HEK293 (cell line): ENCODE measurements around the gene CACNA1G.

ENCODE experiments used
- FEZF1 ChIP-seq: fragments of 450-650 bp; formaldehyde crosslinking; IDR thresholded peaks from 2 replicates; pipeline ENCODE4 v1.5.1; 2016; ENCODE audit warnings: missing biosample characterization, missing genetic modification characterization
- KLF1 ChIP-seq: fragments of 450-650 bp; formaldehyde crosslinking; IDR thresholded peaks from 2 replicates; pipeline ENCODE4 v1.5.1; 2016; ENCODE audit warnings: missing biosample characterization, missing genetic modification characterization
- KLF10 ChIP-seq: fragments of 450-650 bp; IDR thresholded peaks from 2 replicates; pipeline ENCODE4 v1.5.1; 2018; ENCODE audit warnings: missing biosample characterization, mild to moderate bottlenecking, missing genetic modification characterization
- MZF1 ChIP-seq: fragments of 450-650 bp; formaldehyde crosslinking; IDR thresholded peaks from 2 replicates; pipeline ENCODE4 v1.5.1; 2017; ENCODE audit warnings: missing biosample characterization, missing genetic modification characterization, borderline replicate concordance
- PRDM1 ChIP-seq: fragments of 450-650 bp; formaldehyde crosslinking; IDR thresholded peaks from 2 replicates; pipeline ENCODE4; 2016; ENCODE audit warnings: missing biosample characterization, missing genetic modification characterization
- RBAK ChIP-seq: fragments of 450-650 bp; formaldehyde crosslinking; IDR thresholded peaks from 2 replicates; pipeline ENCODE4 v1.5.1; 2016; ENCODE audit warnings: missing biosample characterization, missing genetic modification characterization
- SP2 ChIP-seq: fragments of 450-650 bp; formaldehyde crosslinking; IDR thresholded peaks from 2 replicates; pipeline ENCODE4 v1.5.1; 2016; ENCODE audit warnings: missing biosample characterization, missing genetic modification characterization
- SP3 ChIP-seq: fragments of 450-650 bp; formaldehyde crosslinking; IDR thresholded peaks from 2 replicates; pipeline ENCODE4 v1.5.1; 2016; ENCODE audit warnings: missing biosample characterization, missing genetic modification characterization
- SP7 ChIP-seq: fragments of 450-650 bp; formaldehyde crosslinking; IDR thresholded peaks from 2 replicates; pipeline ENCODE4 v1.5.1; 2016; ENCODE audit warnings: missing biosample characterization, missing genetic modification characterization
- ZBTB17 ChIP-seq: fragments of 450-650 bp; formaldehyde crosslinking; IDR thresholded peaks from 2 replicates; pipeline ENCODE4 v1.5.1; 2016; ENCODE audit warnings: missing biosample characterization, missing genetic modification characterization
- ZNF114 ChIP-seq: fragments of 450-650 bp; formaldehyde crosslinking; IDR thresholded peaks from 2 replicates; pipeline ENCODE4 v1.5.0; 2017; ENCODE audit warnings: missing biosample characterization, missing genetic modification characterization
- ZNF132 ChIP-seq: fragments of 450-650 bp; formaldehyde crosslinking; IDR thresholded peaks from 2 replicates; pipeline ENCODE4 v1.5.1; 2017; ENCODE audit warnings: missing biosample characterization, missing genetic modification characterization, borderline replicate concordance
- ZNF140 ChIP-seq: fragments of 450-650 bp; formaldehyde crosslinking; IDR thresholded peaks from 2 replicates; pipeline ENCODE4 v1.5.1; 2016; ENCODE audit warnings: missing biosample characterization, missing genetic modification characterization
- ZNF211 ChIP-seq: fragments of 450-650 bp; formaldehyde crosslinking; IDR thresholded peaks from 2 replicates; pipeline ENCODE4 v1.5.1; 2016; ENCODE audit warnings: low read depth, missing biosample characterization, missing genetic modification characterization
- ZNF394 ChIP-seq: fragments of 450-650 bp; formaldehyde crosslinking; IDR thresholded peaks from 2 replicates; pipeline ENCODE4 v1.5.1; 2016; ENCODE audit warnings: missing biosample characterization, missing genetic modification characterization, mild to moderate bottlenecking, moderate library complexity, borderline replicate concordance
- ZNF664 ChIP-seq: fragments of 450-650 bp; formaldehyde crosslinking; IDR thresholded peaks from 2 replicates; pipeline ENCODE4 v1.5.1; 2016; ENCODE audit warnings: missing biosample characterization, missing genetic modification characterization
- ZSCAN23 ChIP-seq: fragments of 450-650 bp; formaldehyde crosslinking; IDR thresholded peaks from 2 replicates; pipeline ENCODE4 v1.5.1; 2016; ENCODE audit warnings: missing biosample characterization, missing genetic modification characterization
- ZXDB ChIP-seq: fragments of 450-650 bp; formaldehyde crosslinking; IDR thresholded peaks from 2 replicates; pipeline ENCODE4 v1.5.1; 2016; ENCODE audit warnings: missing biosample characterization, missing genetic modification characterization
- TF ChIP-seq, protein P1 (sequence below): fragments of 450-650 bp; formaldehyde crosslinking; IDR thresholded peaks from 2 replicates; pipeline ENCODE4 v1.5.1; 2016; ENCODE audit warnings: missing biosample characterization, missing genetic modification characterization
- TF ChIP-seq, protein P2 (sequence below): fragments of 450-650 bp; formaldehyde crosslinking; IDR thresholded peaks from 2 replicates; pipeline ENCODE4 v1.5.1; 2016; ENCODE audit warnings: missing biosample characterization, missing genetic modification characterization
- TF ChIP-seq, protein P3 (sequence below): fragments of 450-650 bp; formaldehyde crosslinking; IDR thresholded peaks from 2 replicates; pipeline ENCODE4 v1.5.1; 2016; ENCODE audit warnings: missing biosample characterization, missing genetic modification characterization
- TF ChIP-seq, protein P4 (sequence below): fragments of 450-650 bp; formaldehyde crosslinking; IDR thresholded peaks from 2 replicates; pipeline ENCODE4 v1.5.1; 2016; ENCODE audit warnings: missing biosample characterization, missing genetic modification characterization
- TF ChIP-seq, protein P5 (sequence below): fragments of 450-650 bp; formaldehyde crosslinking; IDR thresholded peaks from 2 replicates; pipeline ENCODE4 v1.5.1; 2017; ENCODE audit warnings: missing biosample characterization, missing genetic modification characterization

Gene CACNA1G

DNA sequence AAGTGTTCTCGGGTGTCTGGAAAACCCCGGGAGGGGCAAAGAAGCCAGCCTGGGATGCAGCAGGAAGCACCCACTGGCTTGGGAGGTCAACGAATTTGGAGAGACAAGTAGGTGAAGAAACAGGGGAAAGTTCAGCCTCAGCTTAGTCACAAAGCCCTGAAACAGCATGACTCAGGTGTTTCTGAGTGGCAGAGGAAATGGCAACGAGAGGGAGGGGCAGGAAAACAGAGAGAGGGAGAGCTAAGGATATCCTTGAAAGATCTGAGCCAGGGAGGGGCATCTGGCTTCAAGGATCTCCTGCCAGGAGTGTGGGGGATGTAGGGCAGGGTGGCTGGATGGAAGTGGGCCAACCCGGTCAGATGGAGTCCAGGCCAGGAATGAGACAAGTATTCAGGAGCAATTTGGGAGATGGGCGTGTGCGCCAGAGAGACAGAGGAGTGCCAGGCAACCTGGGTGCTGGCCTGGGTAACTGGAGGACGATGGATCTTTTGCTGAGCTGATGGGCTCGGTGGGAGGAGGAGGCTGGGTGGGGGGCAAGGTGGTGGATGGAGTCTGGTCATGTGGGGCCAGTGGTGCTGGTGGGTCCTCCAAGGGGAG is 101.4 kb downstream of the CACNA1G start (continued):
- TF ChIP-seq, protein P1, sequence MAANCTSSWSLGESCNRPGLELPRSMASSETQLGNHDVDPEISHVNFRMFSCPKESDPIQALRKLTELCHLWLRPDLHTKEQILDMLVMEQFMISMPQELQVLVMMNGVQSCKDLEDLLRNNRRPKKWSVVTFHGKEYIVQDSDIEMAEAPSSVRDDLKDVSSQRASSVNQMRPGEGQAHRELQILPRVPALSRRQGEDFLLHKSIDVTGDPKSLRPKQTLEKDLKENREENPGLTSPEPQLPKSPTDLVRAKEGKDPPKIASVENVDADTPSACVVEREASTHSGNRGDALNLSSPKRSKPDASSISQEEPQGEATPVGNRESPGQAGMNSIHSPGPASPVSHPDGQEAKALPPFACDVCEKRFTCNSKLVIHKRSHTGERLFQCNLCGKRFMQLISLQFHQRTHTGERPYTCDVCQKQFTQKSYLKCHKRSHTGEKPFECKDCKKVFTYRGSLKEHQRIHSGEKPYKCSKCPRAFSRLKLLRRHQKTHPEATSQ = no peak; the same call in 1 of the 2 replicates
- TF ChIP-seq ZNF132 (tag by site-specific recombination) (no peak), ZNF394 (tag by site-specific recombination) (no peak), ZNF114 (tag by site-specific recombination) (no peak), SP2 (tag by site-specific recombination) (no peak), RBAK (tag by site-specific recombination) (no peak), PRDM1 (tag by site-specific recombination) (peak; percentile 66), ZSCAN23 (tag by site-specific recombination) (no peak), SP7 (tag by site-specific recombination) (peak; percentile 31; the same call in 1 of the 2 replicates), FEZF1 (tag by site-specific recombination) (no peak), MZF1 (no peak), ZNF211 (tag by site-specific recombination) (no peak), ZNF140 (tag by site-specific recombination) (no peak), KLF10 (tag by site-specific recombination) (no peak), ZNF664 (no peak), ZBTB17 (tag by site-specific recombination) (peak; percentile 63), KLF1 (peak; percentile 81), ZXDB (no peak), SP3 (tag by site-specific recombination) (peak; percentile 38; the same call in 1 of the 2 replicates)
- TF ChIP-seq, protein P2, sequence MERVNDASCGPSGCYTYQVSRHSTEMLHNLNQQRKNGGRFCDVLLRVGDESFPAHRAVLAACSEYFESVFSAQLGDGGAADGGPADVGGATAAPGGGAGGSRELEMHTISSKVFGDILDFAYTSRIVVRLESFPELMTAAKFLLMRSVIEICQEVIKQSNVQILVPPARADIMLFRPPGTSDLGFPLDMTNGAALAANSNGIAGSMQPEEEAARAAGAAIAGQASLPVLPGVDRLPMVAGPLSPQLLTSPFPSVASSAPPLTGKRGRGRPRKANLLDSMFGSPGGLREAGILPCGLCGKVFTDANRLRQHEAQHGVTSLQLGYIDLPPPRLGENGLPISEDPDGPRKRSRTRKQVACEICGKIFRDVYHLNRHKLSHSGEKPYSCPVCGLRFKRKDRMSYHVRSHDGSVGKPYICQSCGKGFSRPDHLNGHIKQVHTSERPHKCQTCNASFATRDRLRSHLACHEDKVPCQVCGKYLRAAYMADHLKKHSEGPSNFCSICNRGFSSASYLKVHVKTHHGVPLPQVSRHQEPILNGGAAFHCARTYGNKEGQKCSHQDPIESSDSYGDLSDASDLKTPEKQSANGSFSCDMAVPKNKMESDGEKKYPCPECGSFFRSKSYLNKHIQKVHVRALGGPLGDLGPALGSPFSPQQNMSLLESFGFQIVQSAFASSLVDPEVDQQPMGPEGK (tag by site-specific recombination) = peak; percentile 39; the same call in 1 of the 2 replicates
- TF ChIP-seq, protein P3, sequence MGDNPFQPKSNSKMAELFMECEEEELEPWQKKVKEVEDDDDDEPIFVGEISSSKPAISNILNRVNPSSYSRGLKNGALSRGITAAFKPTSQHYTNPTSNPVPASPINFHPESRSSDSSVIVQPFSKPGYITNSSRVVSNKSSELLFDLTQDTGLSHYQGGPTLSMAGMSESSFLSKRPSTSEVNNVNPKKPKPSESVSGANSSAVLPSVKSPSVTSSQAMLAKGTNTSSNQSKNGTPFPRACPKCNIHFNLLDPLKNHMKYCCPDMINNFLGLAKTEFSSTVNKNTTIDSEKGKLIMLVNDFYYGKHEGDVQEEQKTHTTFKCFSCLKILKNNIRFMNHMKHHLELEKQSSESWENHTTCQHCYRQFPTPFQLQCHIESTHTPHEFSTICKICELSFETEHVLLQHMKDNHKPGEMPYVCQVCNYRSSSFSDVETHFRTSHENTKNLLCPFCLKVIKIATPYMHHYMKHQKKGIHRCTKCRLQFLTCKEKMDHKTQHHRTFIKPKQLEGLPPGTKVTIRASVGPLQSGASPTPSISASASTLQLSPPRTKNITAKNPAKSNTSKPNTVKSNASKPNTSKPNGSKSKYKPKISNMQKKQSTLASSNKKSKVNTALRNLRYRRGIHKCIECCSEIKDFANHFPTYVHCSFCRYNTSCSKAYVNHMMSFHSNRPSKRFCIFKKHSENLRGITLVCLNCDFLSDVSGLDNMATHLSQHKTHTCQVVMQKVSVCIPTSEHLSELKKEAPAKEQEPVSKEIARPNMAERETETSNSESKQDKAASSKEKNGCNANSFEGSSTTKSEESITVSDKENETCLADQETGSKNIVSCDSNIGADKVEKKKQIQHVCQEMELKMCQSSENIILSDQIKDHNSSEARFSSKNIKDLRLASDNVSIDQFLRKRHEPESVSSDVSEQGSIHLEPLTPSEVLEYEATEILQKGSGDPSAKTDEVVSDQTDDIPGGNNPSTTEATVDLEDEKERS (tag by site-specific recombination) = no peak
- TF ChIP-seq, protein P4, sequence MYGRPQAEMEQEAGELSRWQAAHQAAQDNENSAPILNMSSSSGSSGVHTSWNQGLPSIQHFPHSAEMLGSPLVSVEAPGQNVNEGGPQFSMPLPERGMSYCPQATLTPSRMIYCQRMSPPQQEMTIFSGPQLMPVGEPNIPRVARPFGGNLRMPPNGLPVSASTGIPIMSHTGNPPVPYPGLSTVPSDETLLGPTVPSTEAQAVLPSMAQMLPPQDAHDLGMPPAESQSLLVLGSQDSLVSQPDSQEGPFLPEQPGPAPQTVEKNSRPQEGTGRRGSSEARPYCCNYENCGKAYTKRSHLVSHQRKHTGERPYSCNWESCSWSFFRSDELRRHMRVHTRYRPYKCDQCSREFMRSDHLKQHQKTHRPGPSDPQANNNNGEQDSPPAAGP (tag by site-specific recombination) = peak; percentile 96
- TF ChIP-seq, protein P5, sequence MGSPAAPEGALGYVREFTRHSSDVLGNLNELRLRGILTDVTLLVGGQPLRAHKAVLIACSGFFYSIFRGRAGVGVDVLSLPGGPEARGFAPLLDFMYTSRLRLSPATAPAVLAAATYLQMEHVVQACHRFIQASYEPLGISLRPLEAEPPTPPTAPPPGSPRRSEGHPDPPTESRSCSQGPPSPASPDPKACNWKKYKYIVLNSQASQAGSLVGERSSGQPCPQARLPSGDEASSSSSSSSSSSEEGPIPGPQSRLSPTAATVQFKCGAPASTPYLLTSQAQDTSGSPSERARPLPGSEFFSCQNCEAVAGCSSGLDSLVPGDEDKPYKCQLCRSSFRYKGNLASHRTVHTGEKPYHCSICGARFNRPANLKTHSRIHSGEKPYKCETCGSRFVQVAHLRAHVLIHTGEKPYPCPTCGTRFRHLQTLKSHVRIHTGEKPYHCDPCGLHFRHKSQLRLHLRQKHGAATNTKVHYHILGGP (tag by site-specific recombination) = no peak
